Hindlimb muscle (tissue), 1 donor: Measurements from ENCODE around the gene RBM8A. TPM values are rescaled to one million over a fixed set of nuclear protein-coding genes. Genes with fewer than 3 reads are reported as not detected.
"Not testable (repeated sequence)": the region's sequence is repeated elsewhere in the genome, so short reads cannot be mapped to it uniquely, and the experiment has no call there.

Experiments used
- DNase-seq: peaks from one replicate; pipeline ENCODE4 v3.0.0-alpha.2; 2013
- polyA plus RNA-seq: library from polyadenylated mRNA; unstranded; fragments of 120-200 nt; gene quantifications from one replicate; pipeline ENCODE4 v1.2.1, GENCODE V29; 2013; ENCODE audit not compliant: insufficient read length

The RBM8A gene
- polyA plus RNA-seq, 1 donor = 122 TPM

- peak; percentile 3 for DNase-seq
Measured at GRCh38 chr1:145956361-145956760, 29.1 kb upstream of the RBM8A start.

- DNase-seq = peak; percentile 61
Measured at GRCh38 chr1:145955436-145955835, 28.2 kb upstream of the RBM8A start.

DNA sequence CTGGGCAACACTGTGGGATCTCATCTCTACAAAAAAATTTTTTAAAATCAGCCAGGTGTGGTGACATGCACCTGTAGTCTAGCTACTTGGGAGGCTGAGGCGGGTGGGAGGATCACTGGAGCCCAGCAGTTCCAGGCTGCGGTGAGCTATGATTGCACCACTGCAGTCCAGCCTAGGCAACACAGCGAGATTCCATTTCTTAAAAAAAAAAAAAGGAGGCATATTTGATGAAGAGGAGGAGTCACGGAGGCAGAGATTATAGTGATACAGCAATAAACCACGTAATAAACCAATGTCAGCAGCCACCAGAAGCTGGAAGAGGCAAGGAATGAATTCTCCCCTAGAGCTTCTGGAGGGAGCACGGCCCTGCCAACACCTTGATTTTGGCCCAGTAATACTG lies 26.6 kb upstream of the RBM8A start:
- DNase-seq = no peak

DNA sequence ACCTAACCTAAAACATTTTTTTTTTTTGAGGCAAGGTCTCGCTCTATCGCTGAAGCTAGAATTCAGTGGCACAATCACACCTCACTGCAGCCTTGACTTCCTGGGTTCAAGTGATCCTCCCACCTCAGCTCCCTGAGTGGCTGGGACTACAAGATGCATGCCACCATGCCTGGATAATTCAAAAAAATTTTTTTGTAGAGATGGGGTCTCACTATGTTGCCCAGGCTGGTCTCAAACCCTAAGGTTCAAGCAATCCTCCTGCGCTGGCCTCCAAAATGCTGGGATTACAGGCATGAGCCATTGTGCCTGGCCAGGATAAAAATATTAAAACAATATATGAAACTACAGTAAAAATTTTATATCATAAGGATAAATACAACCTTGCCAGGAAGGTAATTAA lies 25.6 kb upstream of the RBM8A start:
- no peak for DNase-seq

GRCh38 chr1:145951526-145951925 lies 24.2 kb upstream of the RBM8A start:
- DNase-seq = no peak

DNA sequence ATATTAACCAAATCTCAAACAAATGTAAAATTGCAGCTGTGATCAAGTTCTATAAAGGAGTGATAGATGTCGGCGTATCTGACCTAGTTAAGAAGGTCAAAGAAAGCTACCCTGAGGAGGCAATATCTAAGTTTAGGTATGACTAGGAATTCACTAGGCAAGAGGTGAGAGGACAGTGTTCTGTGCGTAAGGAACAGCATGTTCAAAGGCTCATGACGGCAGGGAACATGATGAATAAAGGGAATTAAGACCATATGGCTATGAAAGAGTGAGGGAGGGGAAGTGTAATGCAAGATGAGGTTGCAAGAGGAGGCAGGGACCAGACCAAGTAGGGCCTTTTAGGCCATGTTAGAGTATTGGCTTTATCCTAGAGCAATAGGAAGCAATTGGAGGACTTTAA lies 21.9 kb upstream of the RBM8A start:
- no peak for DNase-seq

DNA sequence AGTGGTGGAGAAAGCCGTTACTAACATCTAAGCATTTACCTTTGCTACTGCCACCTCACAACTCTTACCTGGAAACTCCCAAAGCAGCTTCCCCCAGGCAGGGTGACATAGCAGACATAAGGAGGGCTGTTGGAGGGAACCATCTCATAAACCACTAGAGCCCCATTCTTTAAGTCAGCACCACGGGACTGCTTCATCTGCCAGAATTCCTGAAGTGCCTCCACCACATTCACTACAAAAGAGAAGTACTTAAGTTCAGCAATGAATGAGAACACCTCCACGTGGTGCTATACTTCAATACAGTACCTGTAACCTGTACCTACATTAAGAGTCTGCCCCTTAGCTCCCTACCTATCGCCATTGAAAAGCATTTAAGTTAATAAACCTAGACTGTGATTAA lies 20.3 kb upstream of the RBM8A start:
- no peak for DNase-seq

GRCh38 chr1:145946477-145946986 lies 19.2 kb upstream of the RBM8A start:
- no peak for DNase-seq

- no peak for DNase-seq
Measured at GRCh38 chr1:145944532-145944931, 17.2 kb upstream of the RBM8A start.

- no peak for DNase-seq
Measured at GRCh38 chr1:145942871-145943270, 15.6 kb upstream of the RBM8A start.

DNA sequence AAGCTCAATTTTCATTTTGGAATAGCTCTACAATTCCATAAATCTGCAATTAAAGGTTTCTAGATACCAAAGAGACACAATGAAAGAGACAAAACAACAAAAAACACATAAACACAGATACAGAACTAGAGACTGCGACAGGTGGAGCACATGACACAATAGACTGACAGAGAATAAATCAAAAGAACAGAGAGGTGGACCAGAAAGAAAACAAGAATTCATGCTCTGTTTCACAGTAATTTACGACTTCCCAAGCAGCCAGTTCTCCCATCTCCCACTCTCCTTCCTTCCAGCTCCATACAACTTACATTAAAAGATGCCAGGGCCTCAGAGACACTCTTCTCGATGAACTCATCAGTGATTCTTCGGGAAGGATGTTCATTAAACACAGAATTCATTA lies 15.1 kb upstream of the RBM8A start:
- no peak for DNase-seq

- DNase-seq = no peak
Measured at GRCh38 chr1:145937436-145937835, 10.2 kb upstream of the RBM8A start.

- DNase-seq = no peak
Measured at GRCh38 chr1:145936247-145936646, 9.0 kb upstream of the RBM8A start.

GRCh38 chr1:145935708-145936107 lies 8.4 kb upstream of the RBM8A start:
- no peak for DNase-seq

DNA sequence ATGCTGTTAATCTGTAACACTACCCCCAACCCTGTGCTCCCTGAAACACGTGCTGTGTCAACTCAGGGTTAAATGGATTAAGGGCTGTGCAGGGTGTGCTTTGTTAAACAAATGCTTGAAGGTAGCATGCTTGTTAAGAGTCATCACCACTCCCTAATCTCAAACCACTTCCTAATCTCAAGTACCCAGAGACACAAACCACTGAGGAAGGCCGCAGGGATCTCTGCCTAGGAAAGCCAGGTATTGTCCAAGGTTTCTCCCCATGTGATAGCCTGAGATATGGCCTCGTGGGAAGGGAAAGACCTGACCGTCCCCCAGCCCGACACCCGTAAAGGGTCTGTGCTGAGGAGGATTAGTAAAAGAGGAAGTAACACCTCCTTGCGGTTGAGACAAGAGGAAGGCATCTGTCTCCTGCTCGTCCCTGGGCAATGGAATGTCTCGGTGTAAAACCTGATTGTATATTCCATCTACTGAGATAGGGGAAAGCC lies 5.3 kb upstream of the RBM8A start:
- DNase-seq = not testable (repeated sequence)

DNA sequence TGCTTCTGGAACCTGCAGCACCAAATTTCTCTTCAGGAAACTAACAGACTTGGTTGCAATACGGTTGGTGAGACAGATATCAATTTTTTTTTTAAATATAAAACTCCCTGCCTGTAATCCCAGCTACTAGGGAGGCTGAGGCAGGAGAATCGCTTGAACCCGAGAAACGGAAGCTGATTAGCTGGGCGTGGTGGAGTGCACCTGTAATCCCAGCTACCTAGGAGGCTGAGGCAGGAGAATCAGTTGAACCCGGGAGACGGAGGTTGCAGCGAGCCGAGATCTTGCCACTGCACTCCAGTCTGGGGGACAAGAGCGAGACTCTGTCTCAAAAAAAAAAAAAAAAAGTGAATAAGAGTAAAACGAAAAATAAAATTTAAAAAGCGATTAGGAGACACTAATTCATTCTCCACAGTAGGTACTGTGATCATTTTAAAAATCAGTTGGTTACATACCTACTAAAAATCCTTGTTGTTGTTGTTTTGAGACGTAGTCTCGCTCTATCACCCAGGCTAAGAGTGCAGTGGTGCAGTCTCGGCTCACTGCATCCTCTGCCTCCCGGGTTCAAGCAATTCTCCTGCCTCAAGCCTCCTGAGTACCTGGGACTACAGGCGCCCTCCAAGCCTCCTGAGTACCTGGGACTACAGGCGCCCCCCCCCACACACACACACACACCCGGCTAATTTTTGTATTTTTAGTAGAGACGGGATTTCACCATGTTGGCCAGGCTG lies 796 bp upstream of the RBM8A start:
- DNase-seq = no peak

DNA sequence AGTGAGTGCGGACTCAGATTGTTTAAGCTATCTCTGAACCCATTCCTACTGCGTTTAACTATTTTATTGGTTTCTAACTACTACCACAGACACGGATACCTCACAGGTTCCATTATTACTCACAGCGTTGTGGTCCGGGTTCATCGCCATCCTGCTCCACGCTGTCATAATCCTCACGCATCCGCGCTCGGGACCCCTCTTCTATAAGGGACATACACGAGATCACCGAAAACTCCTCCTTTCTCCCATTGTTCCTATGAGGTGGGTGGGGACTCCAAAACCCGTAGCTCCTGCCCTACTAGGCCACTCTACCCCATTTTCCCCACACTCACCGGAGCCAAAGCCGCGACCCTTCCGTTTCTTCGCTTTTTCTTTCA lies 610 bp downstream of the RBM8A start:
- DNase-seq = no peak

- no peak for DNase-seq
Measured at GRCh38 chr1:145922266-145922665, 5.0 kb downstream of the RBM8A start.

GRCh38 chr1:145920297-145920696 lies 7.0 kb downstream of the RBM8A start:
- DNase-seq = not testable (repeated sequence)

DNA sequence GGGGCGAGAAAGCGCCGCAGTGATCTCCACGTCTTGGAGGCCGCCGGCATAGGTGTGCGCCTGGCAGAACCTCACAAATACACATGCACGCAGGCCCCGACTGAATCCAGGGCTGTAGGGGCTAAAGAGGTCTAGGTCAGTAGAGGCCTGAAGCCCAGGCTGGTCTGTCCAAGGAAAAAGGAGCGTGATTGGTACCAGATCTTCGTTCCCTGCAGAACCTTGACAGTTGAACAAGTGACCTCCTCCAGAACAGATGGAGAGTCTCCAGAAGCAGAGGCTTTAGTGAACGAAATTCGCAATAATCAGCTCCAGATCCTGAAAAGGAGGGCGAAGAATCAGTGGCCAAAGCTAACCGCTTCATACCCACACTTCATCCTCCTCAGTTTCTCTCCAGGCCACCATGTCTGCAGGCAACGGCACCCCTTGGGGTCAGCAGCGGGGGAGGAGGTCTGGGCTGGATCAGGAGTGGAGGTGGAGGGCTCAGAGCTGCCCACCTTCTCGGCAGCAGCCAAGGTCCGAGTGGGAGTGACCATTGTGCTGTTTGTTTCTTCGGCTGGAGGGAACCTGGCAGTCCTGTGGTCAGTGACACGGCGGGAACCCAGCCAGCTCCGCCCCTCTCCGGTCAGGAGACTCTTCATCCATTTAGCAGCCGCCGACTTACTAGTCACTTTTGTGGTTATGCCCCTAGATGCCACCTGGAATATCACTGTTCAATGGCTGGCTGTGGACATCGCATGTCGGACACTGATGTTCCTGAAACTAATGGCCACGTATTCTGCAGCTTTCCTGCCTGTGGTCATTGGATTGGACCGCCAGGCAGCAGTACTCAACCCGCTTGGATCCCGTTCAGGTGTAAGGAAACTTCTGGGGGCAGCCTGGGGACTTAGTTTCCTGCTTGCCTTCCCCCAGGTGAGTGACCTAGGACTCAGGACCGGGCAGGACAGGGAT lies 8.0 kb downstream of the RBM8A start:
- peak; percentile 36 for DNase-seq

DNA sequence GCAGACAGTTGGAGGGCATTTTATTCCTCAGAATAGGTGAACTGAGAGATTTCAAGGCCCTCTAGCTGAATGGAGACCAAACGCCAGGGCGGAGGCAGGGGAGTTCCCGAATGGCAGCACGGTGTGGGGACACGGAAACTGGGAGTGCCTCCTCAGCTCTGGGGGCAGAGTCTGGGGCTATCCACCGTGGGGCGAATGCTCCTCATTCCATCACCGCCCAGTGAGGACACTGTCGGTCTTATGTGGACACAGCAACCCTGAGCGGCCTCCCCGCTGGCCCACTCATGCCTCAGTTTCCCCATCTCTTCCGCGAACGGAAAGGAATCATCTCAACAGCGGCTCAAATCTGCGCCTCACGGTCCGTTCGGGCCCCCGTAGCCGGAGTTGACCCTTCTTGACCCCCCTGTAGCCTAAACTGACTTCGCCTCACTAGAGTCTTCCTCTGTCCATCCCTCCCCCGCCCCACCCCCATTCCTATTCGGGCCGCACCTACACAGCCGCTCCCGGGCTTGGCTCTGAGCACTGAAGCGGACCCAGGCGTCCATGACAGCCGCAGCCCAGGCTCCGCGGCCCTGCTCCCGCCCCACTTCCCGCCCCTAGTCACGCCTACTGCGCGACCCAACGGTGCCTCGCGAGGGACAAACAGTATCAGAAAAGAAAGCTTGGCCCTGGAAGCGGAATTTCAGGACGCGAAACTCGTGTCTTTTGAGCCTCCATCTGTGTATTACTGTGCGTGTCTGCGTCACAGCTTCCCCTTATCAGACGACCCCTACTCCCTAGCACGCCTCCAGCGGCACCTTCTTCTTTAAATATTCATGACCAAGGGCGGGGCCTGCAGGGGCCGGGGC lies 8.9 kb downstream of the RBM8A start, which contains the start of gene PEX11B:
Gene PEX11B, minus strand, starts transcription at position 574 of the 848 bp plus-strand sequence. Its CDS starts 29 bp downstream, at position 545.
- peak; percentile 93 for DNase-seq

DNA sequence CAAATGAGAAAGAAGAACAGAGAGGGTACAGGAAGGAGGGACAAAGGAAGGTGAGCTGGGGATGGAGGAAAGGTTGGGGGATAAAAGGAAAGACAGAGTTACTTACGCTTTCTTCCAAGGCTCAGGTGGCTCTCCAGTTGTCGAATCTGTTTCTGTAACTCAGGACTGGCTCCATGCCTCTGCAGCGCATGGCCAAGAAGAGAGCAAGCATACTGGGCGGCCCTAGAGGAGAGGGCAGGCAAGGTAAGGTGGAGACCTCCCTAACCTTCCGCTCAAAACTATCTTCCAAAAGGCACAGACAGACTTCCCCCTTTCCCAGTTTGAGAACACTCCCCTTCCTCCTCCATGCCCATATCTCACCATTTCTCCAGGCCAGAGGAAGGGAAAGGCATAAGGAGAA lies 9.7 kb downstream of the RBM8A start:
- DNase-seq = no peak
